GM21390 (cell line): ENCODE results near the gene CREG2.

Source experiments
- ATAC-seq: cut with Tn5 transposase; IDR thresholded peaks from one replicate; pipeline ENCODE4 v1.9.1; 2021; ENCODE audit not compliant: unreplicated experiment

Gene CREG2

GRCh38 chr2:101387151-101387834 lies at the start of gene CREG2:
CREG2 (minus strand) TSS chr2:101387503; CDS start chr2:101387457, 46 bp downstream.
- ATAC-seq = no peak

- ATAC-seq = no peak
These were observed 47.9 kb upstream of the CREG2 start for GRCh38 chr2:101435001-101435862.

GRCh38 chr2:101433465-101433864 lies 46.2 kb upstream of the CREG2 start:
- no peak for ATAC-seq

- no peak for ATAC-seq
These were observed 45.3 kb upstream of the CREG2 start for GRCh38 chr2:101432411-101433181.

GRCh38 chr2:101431486-101431885 lies 44.2 kb upstream of the CREG2 start:
- no peak for ATAC-seq

GRCh38 chr2:101430156-101430555 lies 42.9 kb upstream of the CREG2 start:
- ATAC-seq = no peak

GRCh38 chr2:101429453-101429852 lies 42.1 kb upstream of the CREG2 start:
- no peak for ATAC-seq

GRCh38 chr2:101428422-101429176 lies 41.3 kb upstream of the CREG2 start:
- no peak for ATAC-seq

GRCh38 chr2:101427743-101428142 lies 40.4 kb upstream of the CREG2 start:
- ATAC-seq = no peak

- ATAC-seq = no peak
These were observed 39.9 kb upstream of the CREG2 start for GRCh38 chr2:101427240-101427639.

GRCh38 chr2:101426822-101427221 lies 39.5 kb upstream of the CREG2 start:
- no peak for ATAC-seq

GRCh38 chr2:101420623-101421022 lies 33.3 kb upstream of the CREG2 start:
- ATAC-seq = no peak

GRCh38 chr2:101419096-101419663 lies 31.9 kb upstream of the CREG2 start:
- no peak for ATAC-seq

GRCh38 chr2:101418460-101419095 lies 31.3 kb upstream of the CREG2 start:
- no peak for ATAC-seq

- no peak for ATAC-seq
These were observed 29.3 kb upstream of the CREG2 start for GRCh38 chr2:101416609-101417008.

- ATAC-seq = no peak
These were observed 28.6 kb upstream of the CREG2 start for GRCh38 chr2:101415884-101416283.

GRCh38 chr2:101415220-101415619 lies 27.9 kb upstream of the CREG2 start:
- ATAC-seq = no peak

- no peak for ATAC-seq
These were observed 24.9 kb upstream of the CREG2 start for GRCh38 chr2:101412092-101412694.

- no peak for ATAC-seq
These were observed 23.4 kb upstream of the CREG2 start for GRCh38 chr2:101410746-101411145.

- no peak for ATAC-seq
These were observed 22.8 kb upstream of the CREG2 start for GRCh38 chr2:101410114-101410513.
